Heart left ventricle (tissue), 16 donors: ENCODE data around the gene OR5H1. TPM values are rescaled to one million over a fixed set of nuclear protein-coding genes. Genes with fewer than 3 reads are reported as not detected.

Experiments
- ATAC-seq, 4 donors: fragments of 200-7000 bp; cut with Tn5 transposase; one replicate each; pipeline ENCODE4 v1.9.1; 2020 to 2022; ENCODE audit warnings: moderate library complexity in 4 of 4, mild to moderate bottlenecking in 3 of 4, moderate number of reproducible peaks in 1 of 4
- DNase-seq, 5 donors: peaks; one replicate each; pipeline ENCODE4 v3.0.0-alpha.2; 2020
- H3K27ac ChIP-seq, 12 donors: fragments of 200-600 bp; sonication (generic) in 4 of 12; one replicate each; pipeline versions ENCODE4 v1.5.0 to v1.8.0; 2016 to 2022; ENCODE audit warnings: mild to moderate bottlenecking in 2 of 12
- H3K27me3 ChIP-seq, 9 donors: fragments of 200-600 bp; sonication (generic) in 2 of 9; one replicate each; pipeline versions ENCODE4 v1.5.1 to v1.8.0; 2016 to 2022; ENCODE audit warnings: mild to moderate bottlenecking in 3 of 9
- H3K36me3 ChIP-seq, 9 donors: fragments of 200-600 bp; sonication (generic) in 2 of 9; one replicate each; pipeline versions ENCODE4 v1.5.0 to v1.8.0; 2018 to 2022; ENCODE audit warnings: mild to moderate bottlenecking in 2 of 9
- H3K4me1 ChIP-seq, 12 donors: fragments of 200-600 bp; sonication (generic) in 4 of 12; one replicate each; pipeline versions ENCODE4 v1.5.0 to v1.8.0; 2016 to 2022; ENCODE audit warnings: mild to moderate bottlenecking in 3 of 12
- H3K4me3 ChIP-seq, 12 donors: fragments of 200-600 bp; sonication (generic) in 4 of 12; one replicate each; pipeline versions ENCODE4 v1.5.0 to v1.8.0; 2017 to 2022; ENCODE audit warnings: mild to moderate bottlenecking in 9 of 12, moderate library complexity in 4 of 12
- H3K9me3 ChIP-seq, 12 donors: fragments of 200-600 bp; sonication (generic) in 4 of 12; one replicate each; pipeline versions ENCODE4 v1.5.0 to v1.8.0; 2016 to 2022; ENCODE audit warnings: mild to moderate bottlenecking in 1 of 12
- CTCF ChIP-seq, 12 donors: fragments of 200-600 bp; sonication (generic) in 4 of 12; IDR thresholded peaks; one replicate each; pipeline versions ENCODE4 v1.5.0 to v1.8.0; 2018 to 2022; ENCODE audit warnings: antibody characterized with exemption in 12 of 12, mild to moderate bottlenecking in 5 of 12
- POLR2A ChIP-seq, 2 donors: fragments of 450-650 bp; IDR thresholded peaks; one replicate each; pipeline ENCODE4 v1.6.1; 2017; ENCODE audit warnings: antibody characterized with exemption in 2 of 2, mild to moderate bottlenecking in 2 of 2, moderate library complexity in 2 of 2
- WGBS, 4 donors: extraction: QIAGEN DNeasy Blood & Tissue Kit in 2 of 4; methylation state at CpG; one replicate each; pipeline versions ENCODE4 v1.1.5 to v1.1.7; 2013 to 2018; 5-methylcytosine and 5-hydroxymethylcytosine counted together
- intact Hi-C, 10 donors: fragments of 100-400 bp; cut with DNase I; formaldehyde crosslinking; loops; one replicate each; pipeline versions ENCODE4 v1.11.1 to v1.14.2; 2022
- polyA plus RNA-seq, 2 donors: library from polyadenylated mRNA; stranded (reverse); fragments of 200-250 nt; gene quantifications; one replicate each; pipeline ENCODE4 v1.2.3, GENCODE V29; 2013
- total RNA-seq, 9 donors: library from RNA; depleted of rRNA in 2 of 9; stranded (reverse); fragments of >200 nt in 2 of 9; fragmentation: NEBNext Ultra II Directional in 3 of 9; extraction: Animal tissue kit (Norgen Biotek cat#: 25700) in 3 of 9; gene quantifications; one replicate each; pipeline versions ENCODE4 v1.1.0 to v1.2.4, GENCODE V29; 2016 to 2023
- donor health status: ischemic (EF 13 %, LVEDD 7.1; RV severe dilation, severe dysfunction).
- donor health status: healthy with polysubstance abuse.
- donor health status: DM: no; HTN: yes; CAD: no.
- donor health status: DM: no; HTN: no; CAD: no.
- donor health status: ischemic (EF 25% LVEDD 6.9; RV normal size, moderate dysfunction).
- donor health status: ischemic (EF 25% LVEDD 5.7; RV mildly dilated, moderate dysfunction).
- donor health status: healthy.
- donor health status: DM: yes; HTN: yes; CAD: no.
- donor health status: ischemic (EF 35%, LVEDD 5.7; RV mildly dilated, moderate dysfunction).
- donor health status: nonischemic (EF 11% LVEDD 7.7; RV severe dilation, severe dysfunction).
- donor health status: DM: yes; HTN: yes; CAD: no.
- donor health status: PGD.
- donor health status: ischemic (EF 29% LVEDD 5.4; RV normal size, mild dysfunction).
- donor health status: nonischemic (EF 23%, LVEDD 6.1; RV moderate dilation, normal function).

Gene OR5H1
- total and polyA plus RNA-seq, 11 donors = not detected

GRCh38 chr3:98108162-98108561 is 22.4 kb upstream of the OR5H1 start:
- ATAC-seq (no peak), DNase-seq (no peak)
- no peaks in the 10 kb centered on the region for H3K36me3 ChIP-seq
- no peaks in the 10 kb centered on the region for H3K27me3 ChIP-seq
- H3K4me1 ChIP-seq = no peaks in the 10 kb centered on the region
- WGBS, 4 donors = 33 to 47% (median 44%) methylated on average over 1 of the region's 1 CpG
- intact Hi-C loops = loop anchor here in 1 of 10 donors (5.0 kb wide), 1 partner anchor 464 kb away; no protein-coding TSS in a partner anchor
- peaks cover 0 to 40% (median 13%) of the 10 kb centered on the region in 12 donors for H3K9me3 ChIP-seq
- no peak overlapping the region for H3K27ac ChIP-seq
- no peak for TF ChIP-seq POLR2A (IDR thresholded peaks at IDR 0.05)
- TF ChIP-seq CTCF (IDR thresholded peaks at IDR 0.05) = no peak
- no peak overlapping the region for H3K4me3 ChIP-seq

GRCh38 chr3:98109807-98110549 is 20.5 kb upstream of the OR5H1 start:
- WGBS, 4 donors = 78 to 91% (median 84%) methylated on average over 4 of the region's 4 CpGs
- TF ChIP-seq CTCF (IDR thresholded peaks at IDR 0.05) = no peak
- TF ChIP-seq POLR2A (IDR thresholded peaks at IDR 0.05) = no peak
- ATAC-seq (no peak), DNase-seq (peak in 1 of 5 donors; percentile 36)
- Histone ChIP-seq H3K4me1 (no peaks in the 10 kb centered on the region), H3K36me3 (no peaks in the 10 kb centered on the region), H3K9me3 (peaks cover 0 to 43% (median 13%) of the 10 kb centered on the region in 12 donors), H3K4me3 (no peak overlapping the region), H3K27ac (no peak overlapping the region), H3K27me3 (no peaks in the 10 kb centered on the region)
- intact Hi-C loops = loop anchor here in 1 of 10 donors (5.0 kb wide), 1 partner anchor 462 kb away; no protein-coding TSS in a partner anchor

GRCh38 chr3:98110550-98110908 is 20.0 kb upstream of the OR5H1 start:
- intact Hi-C loops = no loop called here
- H3K27me3 ChIP-seq = no peaks in the 10 kb centered on the region
- TF ChIP-seq POLR2A (IDR thresholded peaks at IDR 0.05) = no peak
- no peak for TF ChIP-seq CTCF (IDR thresholded peaks at IDR 0.05)
- no peak overlapping the region for H3K27ac ChIP-seq
- peaks cover 0 to 43% (median 13%) of the 10 kb centered on the region in 12 donors for H3K9me3 ChIP-seq
- no peaks in the 10 kb centered on the region for H3K4me1 ChIP-seq
- ATAC-seq (no peak), DNase-seq (no peak)
- H3K36me3 ChIP-seq = no peaks in the 10 kb centered on the region
- H3K4me3 ChIP-seq = no peak overlapping the region

- Histone ChIP-seq H3K4me3 (no peak overlapping the region), H3K9me3 (peaks cover 0 to 40% (median 13%) of the 10 kb centered on the region in 12 donors), H3K27me3 (no peaks in the 10 kb centered on the region), H3K36me3 (no peaks in the 10 kb centered on the region), H3K27ac (no peak overlapping the region), H3K4me1 (no peaks in the 10 kb centered on the region)
- 51 to 67% (median 55%) methylated on average over 3 of the region's 3 CpGs for WGBS, 4 donors
- no peak for TF ChIP-seq POLR2A (IDR thresholded peaks at IDR 0.05)
- no peak for TF ChIP-seq CTCF (IDR thresholded peaks at IDR 0.05)
- intact Hi-C loops = no loop called here
- DNase-seq (no peak), ATAC-seq (no peak)
These were observed 16.3 kb upstream of the OR5H1 start for GRCh38 chr3:98114264-98114663.
